ENCODE data around the gene PIMREG.
A peak's percentile ranks its signal among the peaks of the same experiment; 100 is the strongest.

Gene PIMREG

GRCh38 chr17:6439951-6440350, 4.3 kb upstream of the PIMREG start:
- TF ChIP-seq CTCF (conservative IDR thresholded peaks at IDR 0.05; ENCODE audit: low read length), result no peak
- no peak for TF ChIP-seq EZH2phosphoT487 (IDR thresholded peaks at IDR 0.05; ENCODE audit: borderline replicate concordance)

GRCh38 chr17:6442775-6443174, 1.5 kb upstream of the PIMREG start:
- peaks cover 33% of the 10 kb centered on the region for H3K79me2 ChIP-seq (ENCODE audit: insufficient read depth, low read length)
- TF ChIP-seq CTCF (conservative IDR thresholded peaks at IDR 0.05; ENCODE audit: low read length), result no peak
- TF ChIP-seq EZH2phosphoT487 (IDR thresholded peaks at IDR 0.05; ENCODE audit: borderline replicate concordance), result no peak
- H3K9ac ChIP-seq (ENCODE audit: low read depth, low read length, poor library complexity, severe bottlenecking), result peak overlapping the region; percentile 91
- H2AFZ ChIP-seq (ENCODE audit: low read length), result no peak overlapping the region
- no peaks in the 10 kb centered on the region for H3K9me3 ChIP-seq (ENCODE audit: insufficient read depth, low read depth, low read length)
- peak overlapping the region; percentile 87 for H3K4me2 ChIP-seq (ENCODE audit: low read depth, low read length, poor library complexity, severe bottlenecking)
- peaks cover 16% of the 10 kb centered on the region; the same call in 1 of the 2 replicates for H3K36me3 ChIP-seq (ENCODE audit: insufficient read depth, low read length)
- peaks cover 2% of the 10 kb centered on the region; the same call in 1 of the 2 replicates for H3F3A ChIP-seq (ENCODE audit: low read depth)
- H3K4me3 ChIP-seq (ENCODE audit: low read length, poor library complexity, severe bottlenecking), result peak overlapping the region; percentile 87
- H4K20me1 ChIP-seq (ENCODE audit: insufficient read depth, low read length, poor library complexity, severe bottlenecking), result peaks cover 20% of the 10 kb centered on the region
- no peaks in the 10 kb centered on the region for H3K27me3 ChIP-seq (ENCODE audit: insufficient read depth, low read length, poor library complexity, severe bottlenecking)
- peaks cover 24% of the 10 kb centered on the region for H3K4me1 ChIP-seq (ENCODE audit: insufficient read depth, low read length, poor library complexity, severe bottlenecking)
- no peaks in the 10 kb centered on the region for H3K9me2 ChIP-seq (replicated peaks; ENCODE audit: low read depth, low read length)

More at GRCh38 chr17:6439951-6440350, 4.3 kb upstream of the PIMREG start:
- Histone ChIP-seq H3K9me2 (replicated peaks; ENCODE audit: low read depth, low read length) (no peaks in the 10 kb centered on the region), H3K79me2 (ENCODE audit: insufficient read depth, low read length) (peaks cover 7% of the 10 kb centered on the region), H3K4me2 (ENCODE audit: low read depth, low read length, poor library complexity, severe bottlenecking) (no peak overlapping the region), H3K4me3 (ENCODE audit: low read length, poor library complexity, severe bottlenecking) (no peak overlapping the region), H3K9ac (ENCODE audit: low read depth, low read length, poor library complexity, severe bottlenecking) (no peak overlapping the region), H3K36me3 (ENCODE audit: insufficient read depth, low read length) (no peaks in the 10 kb centered on the region), H4K20me1 (ENCODE audit: insufficient read depth, low read length, poor library complexity, severe bottlenecking) (peaks cover 2% of the 10 kb centered on the region), H3K9me3 (ENCODE audit: insufficient read depth, low read depth, low read length) (no peaks in the 10 kb centered on the region), H3F3A (ENCODE audit: low read depth) (peaks cover 2% of the 10 kb centered on the region; the same call in 1 of the 2 replicates), H2AFZ (ENCODE audit: low read length) (no peak overlapping the region), H3K27me3 (ENCODE audit: insufficient read depth, low read length, poor library complexity, severe bottlenecking) (no peaks in the 10 kb centered on the region), H3K4me1 (ENCODE audit: insufficient read depth, low read length, poor library complexity, severe bottlenecking) (peaks cover 5% of the 10 kb centered on the region)

DNA sequence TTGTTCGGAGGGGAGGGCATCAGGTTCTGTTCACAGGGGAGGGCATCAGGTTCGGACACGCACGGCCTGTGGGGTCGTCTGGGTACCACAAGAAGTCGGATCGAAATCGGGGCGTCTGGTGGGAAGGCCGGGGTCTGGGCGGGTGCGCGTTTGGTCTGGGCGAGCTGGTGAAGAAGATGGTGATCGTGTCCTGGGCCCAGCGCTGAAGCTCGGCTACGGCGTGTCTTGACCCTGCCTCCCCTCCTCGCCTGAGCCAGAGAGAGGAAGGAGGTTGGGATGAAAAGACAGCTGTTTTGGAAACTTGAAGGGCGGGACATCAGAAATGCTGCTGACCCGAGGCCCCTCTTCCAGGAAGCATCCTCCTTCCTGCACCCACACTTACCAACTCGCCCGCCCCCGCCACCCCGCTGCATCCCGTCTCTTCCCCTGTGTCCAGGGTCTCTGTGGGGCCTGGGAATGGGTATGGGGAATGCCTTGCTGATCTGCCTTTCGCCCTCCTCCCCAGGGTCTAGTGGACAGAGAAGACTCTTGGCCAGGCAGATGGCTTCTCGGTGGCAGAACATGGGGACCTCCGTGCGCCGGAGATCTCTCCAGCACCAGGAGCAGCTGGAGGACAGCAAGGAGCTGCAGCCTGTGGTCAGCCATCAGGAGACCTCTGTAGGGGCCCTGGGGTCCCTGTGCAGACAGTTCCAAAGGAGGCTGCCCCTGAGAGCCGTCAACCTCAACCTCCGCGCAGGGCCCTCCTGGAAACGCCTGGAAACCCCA, 498 bp downstream of the PIMREG start:
- peak overlapping the region; percentile 98 for H3K4me2 ChIP-seq (ENCODE audit: low read depth, low read length, poor library complexity, severe bottlenecking)

More for the DNA sequence above, 498 bp downstream of the PIMREG start:
- Histone ChIP-seq H3K4me1 (ENCODE audit: insufficient read depth, low read length, poor library complexity, severe bottlenecking) (peaks cover 24% of the 10 kb centered on the region), H2AFZ (ENCODE audit: low read length) (no peak overlapping the region; the same call in 1 of the 2 replicates), H3K4me3 (ENCODE audit: low read length, poor library complexity, severe bottlenecking) (peak overlapping the region; percentile 87), H3K27me3 (ENCODE audit: insufficient read depth, low read length, poor library complexity, severe bottlenecking) (no peaks in the 10 kb centered on the region), H3K9me2 (replicated peaks; ENCODE audit: low read depth, low read length) (no peaks in the 10 kb centered on the region), H3F3A (ENCODE audit: low read depth) (peaks cover 2% of the 10 kb centered on the region; the same call in 1 of the 2 replicates), H3K9ac (ENCODE audit: low read depth, low read length, poor library complexity, severe bottlenecking) (peak overlapping the region; percentile 91), H3K9me3 (ENCODE audit: insufficient read depth, low read depth, low read length) (no peaks in the 10 kb centered on the region), H3K79me2 (ENCODE audit: insufficient read depth, low read length) (peaks cover 51% of the 10 kb centered on the region), H4K20me1 (ENCODE audit: insufficient read depth, low read length, poor library complexity, severe bottlenecking) (peaks cover 23% of the 10 kb centered on the region), H3K36me3 (ENCODE audit: insufficient read depth, low read length) (peaks cover 30% of the 10 kb centered on the region; the same call in 1 of the 2 replicates)
- TF ChIP-seq EZH2phosphoT487 (IDR thresholded peaks at IDR 0.05; ENCODE audit: borderline replicate concordance) (no peak), CTCF (conservative IDR thresholded peaks at IDR 0.05; ENCODE audit: low read length) (no peak)

All from Loucy (cell line).